ENCODE data around the gene SNX4.

DNA sequence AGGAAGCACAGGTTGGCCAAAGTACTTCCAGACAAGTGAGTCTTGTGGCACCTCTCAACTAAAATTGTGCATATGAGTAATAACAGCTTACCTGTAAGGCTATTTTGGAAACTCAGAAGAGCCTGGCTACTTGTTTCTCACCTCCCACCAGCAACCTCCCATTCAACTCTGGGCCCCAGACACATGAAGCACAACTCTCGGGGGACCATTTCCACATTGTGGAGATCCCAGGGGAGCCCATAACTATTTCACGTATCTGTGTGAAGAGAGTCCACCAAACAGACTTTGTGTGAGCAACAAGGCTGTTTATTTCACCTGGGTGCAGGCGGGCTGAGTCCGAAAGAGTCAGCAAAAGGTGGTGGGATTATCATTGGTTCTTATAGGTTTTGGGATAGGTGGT lies 5.2 kb upstream of the SNX4 start:
- TF ChIP-seq POLR2A (IDR thresholded peaks at IDR 0.05), result no peak
- TF ChIP-seq, protein P1, sequence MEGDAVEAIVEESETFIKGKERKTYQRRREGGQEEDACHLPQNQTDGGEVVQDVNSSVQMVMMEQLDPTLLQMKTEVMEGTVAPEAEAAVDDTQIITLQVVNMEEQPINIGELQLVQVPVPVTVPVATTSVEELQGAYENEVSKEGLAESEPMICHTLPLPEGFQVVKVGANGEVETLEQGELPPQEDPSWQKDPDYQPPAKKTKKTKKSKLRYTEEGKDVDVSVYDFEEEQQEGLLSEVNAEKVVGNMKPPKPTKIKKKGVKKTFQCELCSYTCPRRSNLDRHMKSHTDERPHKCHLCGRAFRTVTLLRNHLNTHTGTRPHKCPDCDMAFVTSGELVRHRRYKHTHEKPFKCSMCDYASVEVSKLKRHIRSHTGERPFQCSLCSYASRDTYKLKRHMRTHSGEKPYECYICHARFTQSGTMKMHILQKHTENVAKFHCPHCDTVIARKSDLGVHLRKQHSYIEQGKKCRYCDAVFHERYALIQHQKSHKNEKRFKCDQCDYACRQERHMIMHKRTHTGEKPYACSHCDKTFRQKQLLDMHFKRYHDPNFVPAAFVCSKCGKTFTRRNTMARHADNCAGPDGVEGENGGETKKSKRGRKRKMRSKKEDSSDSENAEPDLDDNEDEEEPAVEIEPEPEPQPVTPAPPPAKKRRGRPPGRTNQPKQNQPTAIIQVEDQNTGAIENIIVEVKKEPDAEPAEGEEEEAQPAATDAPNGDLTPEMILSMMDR (IDR thresholded peaks at IDR 0.05), result no peak

All from adrenal gland (tissue), 5 donors.